ENCODE data around the gene MARVELD2. TPM values are rescaled to one million over a fixed set of nuclear protein-coding genes. Genes with fewer than 3 reads are reported as not detected.

MARVELD2 gene
- total and polyA plus RNA-seq, 2 of the 13 experiments (the other 11 are each of a cell fraction or from before 2014, with no cell fraction given), result 11.1 to 15.4 TPM

- TF ChIP-seq ZFX (CRISPR knock-in tag; IDR thresholded peaks at IDR 0.05; ENCODE audit: low read depth) (peak; percentile 82), ARHGAP35 (CRISPR knock-in tag; IDR thresholded peaks at IDR 0.05; ENCODE audit: borderline replicate concordance) (peak; percentile 75; the same call in 1 of the 2 replicates), GMEB2 (CRISPR knock-in tag; IDR thresholded peaks at IDR 0.05; ENCODE audit: low read depth) (no peak), PBX3 (CRISPR knock-in tag; IDR thresholded peaks at IDR 0.05; ENCODE audit: borderline replicate concordance) (0 out of 2 replicates have a peak, but pooled peaks have one; percentile 48), RFXANK (CRISPR knock-in tag; IDR thresholded peaks at IDR 0.05) (no peak), TAF1 (CRISPR knock-in tag; IDR thresholded peaks at IDR 0.05) (peak; percentile 36; the same call in 1 of the 2 replicates), ELF4 (CRISPR knock-in tag; IDR thresholded peaks at IDR 0.05; ENCODE audit: borderline replicate concordance) (no peak), SP1 (IDR thresholded peaks at IDR 0.05) (no peak), SP1 (CRISPR knock-in tag; IDR thresholded peaks at IDR 0.05) (0 out of 2 replicates have a peak, but pooled peaks have one; percentile 26), E2F1 (CRISPR knock-in tag; IDR thresholded peaks at IDR 0.05) (peak; percentile 53; the same call in 1 of the 2 replicates), ZNF142 (CRISPR knock-in tag; IDR thresholded peaks at IDR 0.05) (0 out of 2 replicates have a peak, but pooled peaks have one; percentile 42), ZSCAN31 (CRISPR knock-in tag; IDR thresholded peaks at IDR 0.05; ENCODE audit: low read depth) (peak; percentile 74; the same call in 1 of the 2 replicates), ARNT (IDR thresholded peaks at IDR 0.05) (no peak), ZFP36L1 (CRISPR knock-in tag; IDR thresholded peaks at IDR 0.05) (peak; percentile 40; the same call in 1 of the 2 replicates), HNRNPUL1 (IDR thresholded peaks at IDR 0.05; ENCODE audit: low read depth, low read length) (no peak), ZNF431 (CRISPR knock-in tag; IDR thresholded peaks at IDR 0.05; ENCODE audit: borderline replicate concordance, low read depth) (peak; percentile 78; the same call in 1 of the 2 replicates), ZNF784 (CRISPR knock-in tag; IDR thresholded peaks at IDR 0.05; ENCODE audit: borderline replicate concordance) (peak; percentile 30; the same call in 1 of the 2 replicates), SRY (CRISPR knock-in tag; IDR thresholded peaks at IDR 0.05) (0 out of 2 replicates have a peak, but pooled peaks have one; percentile 32)
These were observed 78.6 kb downstream of the MARVELD2 start (continued) for GRCh38 chr5:69493396-69494133.

Data from HepG2 (cell line).